NT2/D1 (cell line): ENCODE results near the gene VAT1.
"Not testable (repeated sequence)": the region's sequence is repeated elsewhere in the genome, so short reads cannot be mapped to it uniquely, and the experiment has no call there.

ENCODE experiments used
- DNase-seq: peaks from one replicate; pipeline ENCODE4 v3.0.0-alpha.2; 2011; ENCODE audit warnings: low read depth, low spot score
- H3K27me3 ChIP-seq: 2 replicates; pipeline ENCODE4 v1.6.0; 2011; ENCODE audit warnings: mild to moderate bottlenecking; ENCODE audit not compliant: insufficient read length, insufficient read depth
- H3K36me3 ChIP-seq: 2 replicates; pipeline ENCODE4 v1.6.1; 2011; ENCODE audit warnings: mild to moderate bottlenecking, low read length, mixed read lengths; ENCODE audit not compliant: insufficient read depth, insufficient read length
- H3K4me1 ChIP-seq: 2 replicates; pipeline ENCODE4 v1.5.1; 2011; ENCODE audit not compliant: insufficient read depth, insufficient read length
- H3K4me3 ChIP-seq: 2 replicates; pipeline ENCODE4 v1.5.1; 2011; ENCODE audit warnings: low read depth; ENCODE audit not compliant: insufficient read length
- H3K9ac ChIP-seq: 2 replicates; pipeline ENCODE4 v1.6.0; 2011; ENCODE audit warnings: low read depth; ENCODE audit not compliant: insufficient read length
- H3K9me3 ChIP-seq: 2 replicates; pipeline ENCODE4 v1.5.1; 2011; ENCODE audit warnings: mild to moderate bottlenecking, low read length; ENCODE audit not compliant: insufficient read depth
- SUZ12 ChIP-seq: IDR thresholded peaks from 2 replicates; pipeline ENCODE4 v1.6.1; 2011; ENCODE audit not compliant: insufficient read length, insufficient read depth; ENCODE audit errors: extremely low read depth
- YY1 ChIP-seq: IDR thresholded peaks from 2 replicates; pipeline ENCODE4 v1.6.1; 2011; ENCODE audit not compliant: insufficient read length, insufficient read depth
- ZNF274 ChIP-seq: IDR thresholded peaks from 2 replicates; pipeline ENCODE4 v1.6.1; 2011; ENCODE audit warnings: mild to moderate bottlenecking, low read depth, low read length

The VAT1 gene

DNA sequence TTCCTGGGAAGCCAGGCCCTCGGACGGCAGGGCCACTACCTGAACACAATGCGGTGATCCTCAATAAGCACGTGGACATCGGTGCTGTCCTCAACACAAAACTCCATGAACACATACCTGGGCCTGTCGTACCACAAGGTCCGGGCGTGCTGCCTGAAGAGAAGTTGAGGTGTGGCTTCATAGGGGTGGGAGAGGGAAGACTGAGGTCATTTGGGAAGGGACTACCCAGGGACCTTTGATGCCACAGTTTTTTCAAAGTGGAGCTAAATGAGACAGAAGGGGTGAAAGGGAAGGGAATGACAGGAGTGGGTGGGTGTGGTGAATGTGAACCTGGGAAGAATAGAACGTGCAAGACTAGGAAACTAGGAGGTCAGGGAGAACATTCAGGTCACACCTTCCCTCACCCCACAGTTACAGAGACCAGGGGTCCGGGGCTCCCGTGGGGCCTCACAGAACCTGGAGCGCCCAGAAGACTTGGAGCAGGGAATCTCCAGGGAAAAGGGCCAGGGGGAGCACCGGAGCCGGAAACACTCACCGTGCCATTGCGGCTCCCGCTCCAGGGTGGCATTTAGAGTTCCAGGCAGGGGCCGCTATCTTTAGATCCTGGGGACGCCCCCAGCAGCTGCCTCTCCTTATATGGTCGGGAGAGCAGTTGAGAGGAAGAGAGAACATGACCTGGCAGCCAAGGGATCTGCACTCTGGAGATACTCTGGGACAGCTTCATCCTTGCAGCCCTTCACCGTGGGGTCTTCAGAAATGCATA, 42.5 kb downstream of the VAT1 start, which contains the start of gene PTGES3L:
Gene PTGES3L (minus strand): TSS at position 570 of the 763 bp plus-strand sequence. CDS start 27 bp downstream, at position 543.
- H3K9me3 ChIP-seq, result no peaks in the 10 kb centered on the region
- DNase-seq, result no peak
- no peaks in the 10 kb centered on the region for H3K27me3 ChIP-seq
- peak within 1 kb of the TSS; percentile 83 for H3K4me3 ChIP-seq
- TF ChIP-seq YY1 (no peak), ZNF274 (no peak), SUZ12 (no peak)
- peaks cover 19% of the 10 kb centered on the region for H3K36me3 ChIP-seq
- peak within 1 kb of the TSS; percentile 95 for H3K9ac ChIP-seq
- H3K4me1 ChIP-seq, result peaks cover 4% of the 10 kb centered on the region

DNA sequence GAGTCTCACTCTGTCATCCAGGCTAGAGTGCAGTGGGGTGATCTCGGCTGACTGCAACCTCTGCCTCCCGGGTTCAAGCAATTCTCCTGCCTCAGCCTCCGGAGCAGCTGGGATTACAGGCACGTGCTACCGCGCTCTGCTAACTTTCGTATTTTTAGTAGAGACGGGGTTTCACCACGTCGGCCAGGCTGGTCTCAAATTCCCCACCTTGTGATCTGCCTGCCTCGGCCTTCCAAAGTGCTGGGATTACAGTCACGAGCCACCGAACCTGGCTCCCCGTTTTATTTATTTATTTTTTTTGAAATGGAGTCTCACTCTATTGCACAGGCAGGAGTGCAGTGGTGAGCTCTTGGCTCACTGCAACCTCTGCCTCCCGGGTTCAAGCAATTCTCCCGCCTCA, 46.5 kb downstream of the VAT1 start:
- not testable (repeated sequence) for H3K27me3 ChIP-seq, H3K36me3 ChIP-seq, H3K9ac ChIP-seq, H3K4me3 ChIP-seq, DNase-seq, H3K4me1 ChIP-seq, H3K9me3 ChIP-seq

DNA sequence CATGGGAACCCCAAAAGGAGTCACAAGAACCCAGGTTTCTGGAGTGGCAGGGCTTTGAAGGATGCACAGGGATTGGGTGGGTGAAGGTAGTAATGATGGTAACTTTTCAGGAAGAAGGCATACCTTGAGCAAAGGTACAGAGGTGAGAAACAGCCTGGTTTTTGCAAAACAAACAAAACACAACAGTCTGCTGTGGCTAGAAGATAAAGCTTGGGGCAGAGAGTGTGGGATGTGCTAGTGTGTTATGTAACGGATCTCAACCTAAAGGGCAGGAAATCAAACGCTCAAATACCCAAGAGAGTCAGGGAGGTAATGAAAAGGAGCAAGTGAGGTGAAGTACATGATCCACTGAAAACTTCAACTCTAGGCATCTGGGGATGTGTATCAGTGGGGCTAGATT, 46.9 kb downstream of the VAT1 start:
- Histone ChIP-seq H3K9ac (no peak overlapping the region), H3K36me3 (peaks cover 5% of the 10 kb centered on the region), H3K9me3 (no peaks in the 10 kb centered on the region; the same call in 1 of the 2 replicates), H3K4me1 (peaks cover 4% of the 10 kb centered on the region), H3K27me3 (no peaks in the 10 kb centered on the region), H3K4me3 (no peak overlapping the region)
- TF ChIP-seq SUZ12, result no peak
- TF ChIP-seq ZNF274, result no peak
- no peak for TF ChIP-seq YY1
- no peak for DNase-seq

DNA sequence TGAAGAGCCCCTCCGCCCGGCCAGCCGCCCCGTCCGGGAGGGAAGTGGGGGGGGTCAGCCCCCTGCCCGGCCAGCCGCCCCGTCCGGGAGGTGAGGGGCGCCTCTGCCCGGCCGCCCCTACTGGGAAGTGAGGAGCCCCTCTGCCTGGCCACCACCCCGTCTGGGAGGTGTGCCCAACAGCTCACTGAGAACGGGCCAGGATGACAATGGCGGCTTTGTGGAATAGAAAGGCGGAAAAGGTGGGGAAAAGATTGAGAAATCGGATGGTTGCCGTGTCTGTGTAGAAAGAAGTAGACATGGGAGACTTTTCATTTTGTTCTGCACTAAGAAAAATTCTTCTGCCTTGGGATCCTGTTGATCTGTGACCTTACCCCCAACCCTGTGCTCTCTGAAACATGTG, 48.9 kb downstream of the VAT1 start:
- not testable (repeated sequence) for H3K36me3 ChIP-seq, DNase-seq, H3K4me3 ChIP-seq, H3K9me3 ChIP-seq, H3K27me3 ChIP-seq, H3K9ac ChIP-seq, H3K4me1 ChIP-seq

DNA sequence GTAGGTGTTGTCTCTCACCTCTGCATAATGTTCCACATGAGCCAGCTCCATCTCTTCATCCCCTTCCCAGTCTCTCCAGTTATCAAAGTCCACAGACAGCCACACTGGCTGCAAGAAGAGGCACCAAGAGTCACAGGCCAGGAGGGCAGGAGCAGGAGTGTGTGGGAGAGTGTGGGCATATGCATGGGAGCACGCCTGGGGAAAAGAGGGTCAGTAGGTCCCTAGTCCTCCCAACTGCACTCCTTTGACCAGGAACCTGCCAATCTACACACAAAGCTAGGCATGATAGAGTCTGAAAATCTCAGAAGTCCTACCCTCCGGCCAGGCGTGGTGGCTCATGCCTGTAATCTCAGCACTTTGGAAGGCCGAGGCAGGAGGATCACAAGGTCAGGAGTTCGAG, 50.6 kb downstream of the VAT1 start:
- TF ChIP-seq SUZ12 (no peak), YY1 (no peak), ZNF274 (no peak)
- no peak overlapping the region for H3K4me3 ChIP-seq
- peaks cover 2% of the 10 kb centered on the region for H3K4me1 ChIP-seq
- no peaks in the 10 kb centered on the region; the same call in 1 of the 2 replicates for H3K9me3 ChIP-seq
- DNase-seq, result no peak
- H3K27me3 ChIP-seq, result no peaks in the 10 kb centered on the region
- H3K9ac ChIP-seq, result no peak overlapping the region
- peaks cover 5% of the 10 kb centered on the region for H3K36me3 ChIP-seq

DNA sequence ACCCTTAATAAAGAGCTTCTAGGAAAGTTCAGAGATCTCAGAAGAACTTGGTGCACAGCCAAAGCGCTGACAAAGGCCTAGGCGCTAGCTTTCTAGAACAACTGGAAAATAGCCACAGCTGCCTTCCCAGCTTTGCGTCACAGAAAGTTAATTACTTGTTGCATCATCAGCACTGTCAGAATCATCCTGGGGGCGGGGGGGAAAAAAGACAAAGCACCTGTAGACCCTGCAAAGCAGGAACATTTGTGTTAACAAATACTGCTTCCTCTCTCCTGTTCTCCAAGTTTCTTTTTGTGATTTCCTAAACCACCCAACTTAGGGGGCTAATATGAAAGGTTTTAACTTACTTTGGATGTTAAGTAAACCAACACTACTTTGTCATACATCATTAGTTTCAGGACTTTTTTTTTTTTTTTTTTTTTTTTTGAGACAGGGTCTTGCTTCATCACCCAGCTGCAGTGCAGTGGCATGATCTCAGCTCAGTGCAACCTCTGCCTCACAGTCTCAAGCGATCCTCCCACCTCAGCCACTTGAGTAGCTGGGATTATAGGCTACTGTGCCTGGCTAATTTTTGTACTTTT, 53.1 kb downstream of the VAT1 start:
- H3K9ac ChIP-seq, result no peak overlapping the region
- H3K4me3 ChIP-seq, result no peak overlapping the region
- peaks cover 5% of the 10 kb centered on the region for H3K36me3 ChIP-seq
- TF ChIP-seq SUZ12, result no peak
- TF ChIP-seq ZNF274, result no peak
- no peak for TF ChIP-seq YY1
- DNase-seq, result no peak
- no peaks in the 10 kb centered on the region for H3K4me1 ChIP-seq
- no peaks in the 10 kb centered on the region; the same call in 1 of the 2 replicates for H3K9me3 ChIP-seq
- H3K27me3 ChIP-seq, result no peaks in the 10 kb centered on the region

DNA sequence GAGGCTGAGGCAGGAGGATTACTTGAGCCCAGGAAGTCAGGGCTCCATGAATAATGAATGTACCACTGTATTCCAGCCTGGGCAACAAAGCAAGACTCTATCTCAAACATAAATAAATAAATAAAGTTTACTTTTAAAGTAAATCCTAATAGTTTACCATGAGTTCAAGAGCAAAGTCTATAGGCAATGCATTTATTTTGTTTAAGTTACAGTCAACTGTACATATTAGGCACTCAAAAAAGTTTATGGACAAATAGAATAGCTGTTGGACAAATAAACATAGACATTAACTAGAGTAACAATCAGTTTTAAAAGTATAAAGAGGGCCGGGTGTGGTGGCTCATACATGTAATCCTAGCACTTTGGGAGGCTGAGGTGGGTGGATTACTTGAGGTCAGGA, 54.3 kb downstream of the VAT1 start:
- Histone ChIP-seq H3K4me1 (no peaks in the 10 kb centered on the region), H3K4me3 (no peak overlapping the region), H3K36me3 (peaks cover 11% of the 10 kb centered on the region), H3K9ac (no peak overlapping the region), H3K27me3 (no peaks in the 10 kb centered on the region), H3K9me3 (no peaks in the 10 kb centered on the region; the same call in 1 of the 2 replicates)
- DNase-seq, result no peak
- TF ChIP-seq ZNF274 (no peak), SUZ12 (no peak), YY1 (no peak)
